Measurements from ENCODE around the gene PRDM12. TPM values are rescaled to one million over a fixed set of nuclear protein-coding genes. Genes with fewer than 3 reads are reported as not detected.

PRDM12 gene
- total RNA-seq: 0.46 TPM

GRCh38 chr9:130664251-130665028 lies at the start of gene PRDM12:
TSS of gene PRDM12 (plus strand) at chr9:130664594. CDS start at chr9:130664654, 60 bp downstream.

GRCh38 chr9:130693426-130694191 lies 29.2 kb downstream of the PRDM12 start, which contains the start of gene EXOSC2:
TSS of gene EXOSC2 (plus strand) at chr9:130693780. CDS start at chr9:130693792, 12 bp downstream.

Small RNA genes within 50 kb of the gene (small RNA-seq; reads per million reads assigned to genes)
- gene AL359092.1 (not detected), gene MIR6856 (not detected)

Other genes with a start within 250 kb of the PRDM12 start
- gene ASS1, start 219.6 kb upstream of the PRDM12 start, total RNA-seq: 49.4 TPM
- gene FUBP3, start 85.0 kb upstream of the PRDM12 start, total RNA-seq: 59.7 TPM
- gene EXOSC2, start 29.2 kb downstream of the PRDM12 start, total RNA-seq: 39.4 TPM
- gene ABL1, start 170.7 kb downstream of the PRDM12 start, total RNA-seq: 29.5 TPM
- gene QRFP, start 232.2 kb downstream of the PRDM12 start, total RNA-seq: not detected

Measured in diencephalon (tissue), 1 donor.